Kasumi-1 (cell line): ENCODE results near the gene C9orf50.

Experiments
- DNase-seq, 2 experiments: peaks; one replicate each; lab custom pipeline; 2025; lab: John Stamatoyannopoulos, UW

C9orf50 gene

GRCh38 chr9:129630967-129631673 lies 10.2 kb upstream of the C9orf50 start:
- DNase-seq = no peak

- DNase-seq = no peak
Observed at GRCh38 chr9:129629251-129629820, 8.4 kb upstream of the C9orf50 start.

DNA sequence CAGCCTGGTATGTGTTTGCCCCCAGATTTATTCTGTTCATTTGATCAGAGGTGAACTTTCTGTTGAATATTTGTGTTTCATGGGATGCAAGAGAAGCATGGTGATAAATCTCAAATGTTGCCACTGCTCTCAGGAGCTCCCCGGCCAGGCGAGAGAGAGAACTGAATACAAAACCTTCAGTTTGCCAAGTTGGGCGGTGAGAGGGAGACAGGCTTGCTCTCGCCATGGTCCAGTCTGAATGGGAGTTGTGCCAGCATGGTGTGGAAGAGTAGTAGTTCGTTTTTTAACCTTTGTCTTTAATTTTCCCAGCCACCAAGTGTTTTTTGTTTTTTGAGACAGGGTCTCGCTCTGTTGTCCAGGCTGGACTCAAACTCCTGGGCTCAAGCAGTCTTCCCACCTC lies 7.8 kb upstream of the C9orf50 start:
- no peak for DNase-seq

DNA sequence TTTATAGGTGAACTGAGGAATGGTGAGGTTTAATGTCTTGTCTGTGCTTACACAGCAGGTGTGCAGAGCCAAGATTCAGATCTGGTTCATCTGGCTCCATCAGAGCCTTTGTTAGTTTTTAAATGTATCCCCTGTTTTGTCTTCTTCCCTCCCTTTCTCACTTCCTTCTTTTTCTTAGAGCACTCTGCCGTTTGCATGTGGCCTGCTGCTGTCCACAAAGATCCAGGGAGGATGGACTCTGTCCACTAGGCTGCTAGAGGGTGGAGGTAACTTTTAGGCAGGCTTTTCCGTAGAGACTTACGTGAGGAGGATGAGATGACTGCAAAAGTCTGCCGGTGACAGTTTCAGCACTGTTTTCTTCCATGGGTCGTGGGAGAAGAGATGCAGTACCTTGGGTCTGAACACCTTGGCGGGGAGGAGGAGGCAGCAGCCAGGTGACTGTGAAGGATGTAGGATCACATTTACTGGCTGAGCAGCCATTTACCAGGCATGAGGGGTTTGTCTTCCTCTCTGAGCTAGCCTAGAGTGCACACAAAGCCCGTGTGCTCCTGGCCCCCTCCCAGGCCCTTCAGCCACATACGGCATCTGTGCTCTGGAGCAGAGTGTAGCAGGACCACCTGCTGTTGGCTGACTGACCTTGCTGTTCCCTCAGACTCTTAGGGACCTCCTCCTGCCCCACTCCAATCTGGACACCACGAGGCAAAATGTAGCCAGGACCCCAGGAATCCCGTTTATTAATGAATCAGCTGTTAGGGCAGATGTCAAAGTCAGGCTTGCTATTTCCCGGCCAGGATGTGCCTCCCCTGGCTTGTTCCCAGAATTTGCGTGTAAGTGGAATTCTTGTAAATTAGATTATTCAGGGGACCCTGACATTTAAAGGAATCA lies 6.9 kb upstream of the C9orf50 start:
- no peak for DNase-seq

- peak; percentile 34 to 37 for DNase-seq
Observed at GRCh38 chr9:129626625-129627284, 5.9 kb upstream of the C9orf50 start.

GRCh38 chr9:129626079-129626624 lies 5.3 kb upstream of the C9orf50 start, which contains the start of gene NTMT1:
Gene NTMT1 (plus strand): TSS chr9:129626163. CDS start chr9:129632704, 6,541 bp downstream.
- DNase-seq = peak; percentile 71 to 74

GRCh38 chr9:129624947-129625346 lies 4.0 kb upstream of the C9orf50 start:
- peak; percentile 81 for DNase-seq

DNA sequence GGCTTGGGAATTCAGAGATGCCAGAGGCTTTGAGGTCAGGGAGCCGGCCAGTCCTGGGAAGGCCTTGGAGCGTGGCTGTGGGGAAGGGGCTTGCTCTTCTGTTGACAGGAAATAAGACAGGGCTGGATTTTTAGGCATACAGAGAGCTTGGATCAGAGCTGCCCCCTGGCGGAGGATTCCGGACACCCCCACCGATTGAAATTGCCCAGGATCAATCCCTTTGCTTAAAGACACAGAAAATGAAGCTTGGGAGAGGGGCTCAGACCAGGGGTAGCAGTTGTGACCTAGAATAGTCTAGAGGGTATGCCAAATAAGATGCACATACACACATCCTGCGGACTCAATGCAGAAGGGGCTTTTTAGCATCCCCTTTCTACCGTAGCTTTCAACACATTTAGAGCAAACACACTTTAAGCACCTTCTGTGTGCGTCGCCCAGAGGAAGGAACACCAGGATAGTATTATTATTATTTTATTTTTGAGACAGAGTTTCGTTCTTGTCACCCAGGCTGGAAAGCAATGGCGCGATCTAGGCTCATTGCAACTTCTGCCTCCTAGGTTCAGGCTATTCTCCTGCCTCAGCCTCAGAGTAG lies 3.4 kb upstream of the C9orf50 start:
- DNase-seq = peak; percentile 59 to 68

- DNase-seq = no peak
Observed at GRCh38 chr9:129623331-129623730, 2.4 kb upstream of the C9orf50 start.

- peak; percentile 44 to 50 for DNase-seq
Observed at GRCh38 chr9:129619787-129620668, 873 bp downstream of the C9orf50 start.

- DNase-seq = peak; percentile 18 to 46
Observed at GRCh38 chr9:129617167-129617566, 3.7 kb downstream of the C9orf50 start.

DNA sequence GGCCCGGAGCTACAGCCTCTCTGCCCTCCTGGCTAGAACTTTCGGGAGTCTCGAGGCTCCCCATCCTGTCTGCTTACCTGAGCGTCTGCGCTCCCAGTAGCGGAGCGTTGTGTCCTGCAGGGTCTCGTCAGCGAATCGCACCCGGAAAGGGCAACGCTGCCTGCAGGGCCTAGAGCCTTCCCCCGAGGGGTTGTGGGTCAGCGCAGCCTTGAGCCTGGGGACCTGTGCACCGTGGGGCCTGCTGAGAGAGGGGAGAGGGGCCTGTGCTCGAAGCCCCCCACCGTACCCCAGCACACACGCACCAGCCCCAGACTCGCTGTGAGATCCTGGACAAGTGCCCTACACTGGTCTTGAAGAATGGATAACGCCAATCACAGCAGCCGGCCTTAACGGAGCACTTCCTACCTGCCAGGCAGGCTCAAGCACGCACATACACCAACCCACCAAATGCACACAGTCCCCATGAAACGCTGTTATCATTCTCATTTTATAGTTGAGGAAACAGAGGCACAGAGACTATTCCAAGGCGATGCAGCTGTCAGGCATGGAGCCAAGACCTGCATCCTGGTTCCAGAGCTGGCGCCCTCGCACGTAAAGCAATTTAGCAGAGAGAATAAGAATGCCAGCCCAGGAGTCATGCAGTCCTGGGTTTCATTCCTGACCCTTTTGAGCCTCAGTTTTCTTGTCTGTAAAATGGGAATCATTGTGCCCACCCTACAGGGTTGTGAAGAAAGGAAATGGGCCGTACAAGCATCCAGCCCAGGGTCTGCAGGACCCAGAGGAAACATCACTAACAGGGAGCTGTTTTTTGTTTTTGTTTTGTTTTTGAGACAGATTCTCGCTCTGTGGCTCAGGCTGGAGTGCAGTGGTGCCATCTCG lies 5.3 kb downstream of the C9orf50 start:
- DNase-seq = no peak

DNA sequence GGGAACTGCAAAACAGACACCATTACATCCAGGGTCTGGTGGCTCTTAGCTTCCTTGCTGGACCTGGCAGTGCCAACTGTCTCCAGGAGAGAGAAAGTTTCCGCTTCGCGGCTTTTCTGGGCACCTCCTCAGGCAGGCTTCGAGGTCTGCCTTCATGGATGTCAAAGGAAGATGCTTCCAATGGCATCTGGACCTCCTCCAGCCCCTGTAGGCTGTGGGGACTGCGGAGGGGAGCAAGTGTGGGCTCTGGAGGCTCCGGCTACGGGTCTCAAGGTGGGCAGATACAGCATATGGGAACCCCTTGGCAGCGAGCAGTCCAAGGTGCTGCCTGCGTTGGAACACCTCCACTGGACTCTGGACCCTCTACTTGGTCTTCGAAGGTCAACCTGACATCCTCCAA lies 6.0 kb downstream of the C9orf50 start:
- no peak for DNase-seq

DNA sequence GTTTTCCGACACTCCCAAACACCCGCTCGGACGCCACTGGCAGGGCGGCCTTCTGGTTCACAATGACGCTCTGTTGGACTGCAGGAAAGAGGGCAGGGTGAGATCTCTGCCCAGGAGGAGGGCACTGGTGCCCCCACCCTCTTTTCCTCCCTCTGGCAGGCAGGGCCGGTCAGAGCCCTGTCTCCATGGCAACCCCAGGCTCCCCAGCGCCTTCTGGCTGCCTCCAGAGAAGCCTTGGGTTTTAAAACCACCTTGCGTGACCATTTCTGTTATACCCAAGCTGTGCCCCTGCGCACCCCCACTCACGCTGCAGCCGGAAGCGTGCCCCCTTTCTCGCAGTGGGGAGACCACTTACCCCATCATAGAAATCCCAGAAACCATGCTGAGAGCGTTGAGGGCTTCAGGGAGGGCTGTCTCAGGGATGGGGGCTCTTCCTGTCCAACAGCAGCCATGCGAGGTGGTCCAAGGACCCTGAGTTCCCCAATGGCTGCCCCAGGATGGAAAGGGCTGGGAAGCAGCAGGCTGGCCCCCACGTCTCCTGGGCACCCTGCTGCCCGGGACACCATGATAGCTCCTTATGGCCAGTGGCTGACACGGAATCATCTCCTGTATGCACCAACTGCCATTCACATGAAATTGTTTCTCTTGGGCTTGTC lies 7.3 kb downstream of the C9orf50 start:
- DNase-seq = no peak

DNA sequence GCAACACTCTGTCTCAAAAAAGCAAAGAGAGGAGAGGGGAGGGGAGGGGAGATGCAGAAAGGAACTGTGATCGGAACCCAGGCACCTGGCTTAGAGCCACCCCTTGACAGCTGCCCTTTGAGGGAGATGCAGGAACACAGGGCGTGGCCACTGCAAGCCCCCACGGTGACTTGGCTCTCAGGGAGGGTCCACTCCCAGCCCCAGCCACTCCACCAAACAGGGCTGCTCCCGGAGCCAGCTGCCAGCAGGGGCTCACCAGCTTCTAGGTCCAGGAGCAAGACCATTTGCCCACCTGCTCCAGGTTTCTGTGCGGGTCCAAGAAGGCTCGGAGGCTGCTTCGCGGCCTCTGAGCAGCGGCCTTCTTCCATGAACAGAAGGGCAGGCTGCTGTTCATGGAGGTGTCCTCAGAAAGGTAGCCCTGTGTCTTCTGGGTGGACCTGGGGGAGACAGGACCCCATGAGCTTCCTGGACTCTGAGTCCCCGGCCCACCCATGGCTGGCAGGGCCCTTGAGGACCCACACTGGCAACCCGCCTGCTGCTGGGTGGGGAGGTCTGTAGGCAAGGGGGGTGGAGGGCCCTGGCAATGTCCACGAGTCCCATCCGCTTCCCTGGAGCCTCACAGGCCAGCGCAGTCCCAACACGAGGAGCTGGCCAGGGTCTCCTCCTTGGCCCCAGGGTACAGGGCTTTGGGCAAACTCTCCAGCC lies 7.9 kb downstream of the C9orf50 start:
- no peak for DNase-seq

DNA sequence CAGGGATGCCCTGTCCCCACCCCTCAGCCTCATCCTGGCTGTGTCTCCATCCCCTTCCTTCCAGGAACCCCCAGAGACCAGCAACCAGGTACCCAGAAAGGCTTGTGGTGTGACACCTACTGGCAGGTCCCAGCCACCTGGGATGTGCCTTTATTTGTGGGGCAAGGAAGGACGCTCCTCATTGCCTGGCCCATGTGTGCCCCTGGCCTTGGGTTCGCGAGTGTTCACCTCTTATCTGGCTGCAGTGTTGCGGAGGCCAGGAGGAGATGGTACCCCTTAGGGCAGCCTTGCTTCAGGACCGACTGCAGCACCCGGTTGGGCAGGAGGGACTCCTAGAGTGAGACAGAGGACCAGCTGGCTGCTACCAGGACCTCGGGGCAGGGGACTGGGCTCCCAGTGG lies 8.8 kb downstream of the C9orf50 start:
- no peak for DNase-seq

- DNase-seq = no peak
Observed at GRCh38 chr9:129611307-129611800, 9.5 kb downstream of the C9orf50 start.
